Metanephros (tissue), 2 donors: ENCODE measurements around the gene SYNGAP1. TPM values are rescaled to one million over a fixed set of nuclear protein-coding genes. Genes with fewer than 3 reads are reported as not detected.

Source experiments
- small RNA-seq: library from RNA; depleted of rRNA; stranded (forward); fragments of <200 nt; gene quantifications from one replicate; pipeline ENCODE3, GENCODE V24; 2014; ENCODE audit warnings: low replicate concordance
- total RNA-seq: library from RNA; depleted of rRNA; stranded (reverse); fragments of >200 nt; gene quantifications from one replicate; pipeline ENCODE4 v1.2.3, GENCODE V29; 2014

Gene SYNGAP1
- total RNA-seq, result 14.3 TPM

GRCh38 chr6:33419580-33420490 lies at the start of gene SYNGAP1:
SYNGAP1 (plus strand) TSS chr6:33420065; CDS start chr6:33420265, 200 bp downstream.

GRCh38 chr6:33391278-33391921 lies 28.5 kb upstream of the SYNGAP1 start, which contains the start of gene KIFC1:
KIFC1 (plus strand) TSS chr6:33391823; CDS start chr6:33391986, 163 bp downstream.

GRCh38 chr6:33410711-33411631 lies 8.9 kb upstream of the SYNGAP1 start, which contains the start of gene PHF1:
PHF1 (plus strand) TSS chr6:33411014; CDS start chr6:33412264, 1,250 bp downstream.

GRCh38 chr6:33417903-33418689 lies 1.8 kb upstream of the SYNGAP1 start, which contains the start of gene CUTA:
CUTA (minus strand) TSS chr6:33418107; CDS start chr6:33418000, 107 bp downstream.

GRCh38 chr6:33454009-33454946 lies 34.4 kb downstream of the SYNGAP1 start, which contains the start of gene ZBTB9:
ZBTB9 (plus strand) TSS chr6:33454576; CDS start chr6:33455101, 525 bp downstream.

Small RNA genes lying within 50 kb of the gene (small RNA-seq; reads per million reads assigned to genes)
- gene RPL35AP4 (not detected), gene ZBTB9 (not detected)

Other genes starting within 250 kb of the SYNGAP1 start
- gene COL11A2, start 227.6 kb upstream of the SYNGAP1 start, total RNA-seq, result 6.9 TPM
- gene RXRB, start 219.4 kb upstream of the SYNGAP1 start, total RNA-seq, result 33.6 TPM
- gene SLC39A7, start 219.2 kb upstream of the SYNGAP1 start, total RNA-seq, result 60.0 TPM
- gene HSD17B8, start 215.4 kb upstream of the SYNGAP1 start, total RNA-seq, result 21.0 TPM
- 39.8 TPM for gene RING1, start 211.6 kb upstream of the SYNGAP1 start, total RNA-seq
- gene VPS52, start 148.2 kb upstream of the SYNGAP1 start, total RNA-seq, result 54.4 TPM
- 3,162 TPM for gene RPS18, start 148.0 kb upstream of the SYNGAP1 start, total RNA-seq
- 7.9 TPM for gene B3GALT4, start 142.9 kb upstream of the SYNGAP1 start, total RNA-seq
- gene WDR46, start 130.8 kb upstream of the SYNGAP1 start, total RNA-seq, result 49.3 TPM
- gene PFDN6, start 130.5 kb upstream of the SYNGAP1 start, total RNA-seq, result 22.1 TPM
- 72.4 TPM for gene RGL2, start 121.1 kb upstream of the SYNGAP1 start, total RNA-seq
- 81.6 TPM for gene TAPBP, start 106.0 kb upstream of the SYNGAP1 start, total RNA-seq
- 24.2 TPM for gene ZBTB22, start 102.3 kb upstream of the SYNGAP1 start, total RNA-seq
- gene DAXX, start 97.1 kb upstream of the SYNGAP1 start, total RNA-seq, result 28.7 TPM
- gene KIFC1, start 28.2 kb upstream of the SYNGAP1 start, total RNA-seq, result 17.9 TPM
- 27.0 TPM for gene PHF1, start 9.1 kb upstream of the SYNGAP1 start, total RNA-seq
- 106 TPM for gene CUTA, start 2.0 kb upstream of the SYNGAP1 start, total RNA-seq
- 9.3 TPM for gene ZBTB9, start 34.5 kb downstream of the SYNGAP1 start, total RNA-seq
- gene BAK1, start 160.2 kb downstream of the SYNGAP1 start, total RNA-seq, result 18.8 TPM
- gene ITPR3, start 201.3 kb downstream of the SYNGAP1 start, total RNA-seq, result 13.8 TPM